Adrenal gland (tissue), 5 donors: ENCODE results near the gene GFRA1.

ENCODE experiments used
- CTCF ChIP-seq, 6 experiments: fragments of 450-650 bp in 4 of 6; fragments of 200-600 bp in 2 of 6; sonication (generic) in 1 of 6; IDR thresholded peaks; 1 replicate in 5 of 6; 2 replicates in 1 of 6; pipeline versions ENCODE4 v1.5.1 to v1.8.0; 2016 to 2021; ENCODE audit warnings: antibody characterized with exemption in 6 of 6, mild to moderate bottlenecking in 2 of 6, moderate library complexity in 1 of 6
- POLR2A ChIP-seq, 2 donors: fragments of 450-650 bp; IDR thresholded peaks; one replicate each; pipeline ENCODE4 v1.6.1; 2017; ENCODE audit warnings: antibody characterized with exemption in 2 of 2, mild to moderate bottlenecking in 2 of 2, moderate library complexity in 1 of 2
- donor health status: DM: no; HTN: no; CAD: no.

- no peak for TF ChIP-seq CTCF (IDR thresholded peaks at IDR 0.05)
- TF ChIP-seq POLR2A (IDR thresholded peaks at IDR 0.05), result no peak
Measured at GRCh38 chr10:116164291-116164690, 108.7 kb downstream of the GFRA1 start.
